Measurements from ENCODE around the gene SLC2A8.

GRCh38 chr9:127418037-127418471 is 21.1 kb downstream of the SLC2A8 start:
- TF ChIP-seq CTCF (conservative IDR thresholded peaks at IDR 0.05; ENCODE audit: low read depth, low read length): peak; percentile 41
- TF ChIP-seq EZH2 (IDR thresholded peaks at IDR 0.05; ENCODE audit: low read length, unreplicated experiment): no peak

Data from PC-3 (cell line).